Liver (tissue), 3 donors: ENCODE data around the gene ZNF446.

Experiments used
- JUND ChIP-seq, 2 donors: IDR thresholded peaks; 2 replicates each; pipeline ENCODE4 v1.6.1; 2016; ENCODE audit warnings: antibody characterized with exemption in 2 of 2
- RXRA ChIP-seq, 2 donors: IDR thresholded peaks; 2 replicates each; pipeline ENCODE4 v1.6.1; 2017 to 2018; ENCODE audit warnings: antibody characterized with exemption in 2 of 2, mild to moderate bottlenecking in 1 of 2
- YY1 ChIP-seq: IDR thresholded peaks from 2 replicates; pipeline ENCODE4 v1.6.1; 2016; ENCODE audit warnings: antibody characterized with exemption, mild to moderate bottlenecking
- TF ChIP-seq, protein P1 (sequence below): fragments of 150-350 bp; IDR thresholded peaks from 2 replicates; pipeline ENCODE4 v1.5.1; 2017; ENCODE audit warnings: improper control_type of control experiment, low read depth, low read length; ENCODE audit not compliant: missing input control
- TF ChIP-seq, protein P2 (sequence below): IDR thresholded peaks from 2 replicates; pipeline ENCODE4 v1.6.1; 2016; ENCODE audit warnings: antibody characterized with exemption
- donor health status: healthy.
- donor health status: healthy.

DNA sequence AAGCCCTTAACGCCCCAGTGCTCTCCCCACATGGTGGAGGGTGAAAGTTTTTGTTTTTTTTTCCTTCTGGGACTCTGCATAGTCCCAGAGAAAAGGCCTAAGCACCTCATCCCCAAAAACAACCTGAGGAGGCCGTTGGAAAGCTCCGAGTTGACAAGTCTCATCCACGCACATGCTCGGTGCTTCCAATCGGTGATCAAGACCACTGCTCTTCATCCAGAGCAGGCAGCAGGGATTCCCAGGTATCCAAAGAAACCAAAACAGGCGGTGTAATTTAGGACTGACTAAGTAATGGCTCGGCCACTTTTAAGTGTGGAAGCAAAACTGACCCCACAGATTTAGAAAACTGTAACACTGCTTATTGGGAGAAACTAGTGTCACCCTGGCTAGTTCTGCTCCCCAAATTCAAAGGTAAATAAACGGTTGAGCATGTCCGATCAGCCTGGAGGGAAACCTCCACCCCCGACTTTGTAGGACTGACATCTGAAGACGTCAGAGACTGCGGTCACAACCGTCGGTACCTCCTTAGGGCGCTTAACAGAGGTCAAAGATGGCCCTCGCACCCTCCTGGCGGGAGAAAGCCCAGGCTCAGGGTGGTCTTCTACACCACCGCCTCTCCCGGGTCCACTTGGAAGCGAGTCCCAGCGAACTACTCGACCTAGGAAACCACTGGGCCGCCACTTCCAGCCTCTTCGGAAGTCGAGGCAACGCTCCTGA is 997 bp upstream of the ZNF446 start:
- TF ChIP-seq, protein P1, sequence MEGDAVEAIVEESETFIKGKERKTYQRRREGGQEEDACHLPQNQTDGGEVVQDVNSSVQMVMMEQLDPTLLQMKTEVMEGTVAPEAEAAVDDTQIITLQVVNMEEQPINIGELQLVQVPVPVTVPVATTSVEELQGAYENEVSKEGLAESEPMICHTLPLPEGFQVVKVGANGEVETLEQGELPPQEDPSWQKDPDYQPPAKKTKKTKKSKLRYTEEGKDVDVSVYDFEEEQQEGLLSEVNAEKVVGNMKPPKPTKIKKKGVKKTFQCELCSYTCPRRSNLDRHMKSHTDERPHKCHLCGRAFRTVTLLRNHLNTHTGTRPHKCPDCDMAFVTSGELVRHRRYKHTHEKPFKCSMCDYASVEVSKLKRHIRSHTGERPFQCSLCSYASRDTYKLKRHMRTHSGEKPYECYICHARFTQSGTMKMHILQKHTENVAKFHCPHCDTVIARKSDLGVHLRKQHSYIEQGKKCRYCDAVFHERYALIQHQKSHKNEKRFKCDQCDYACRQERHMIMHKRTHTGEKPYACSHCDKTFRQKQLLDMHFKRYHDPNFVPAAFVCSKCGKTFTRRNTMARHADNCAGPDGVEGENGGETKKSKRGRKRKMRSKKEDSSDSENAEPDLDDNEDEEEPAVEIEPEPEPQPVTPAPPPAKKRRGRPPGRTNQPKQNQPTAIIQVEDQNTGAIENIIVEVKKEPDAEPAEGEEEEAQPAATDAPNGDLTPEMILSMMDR, result no peak
- TF ChIP-seq, protein P2, sequence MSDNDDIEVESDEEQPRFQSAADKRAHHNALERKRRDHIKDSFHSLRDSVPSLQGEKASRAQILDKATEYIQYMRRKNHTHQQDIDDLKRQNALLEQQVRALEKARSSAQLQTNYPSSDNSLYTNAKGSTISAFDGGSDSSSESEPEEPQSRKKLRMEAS, result no peak
- TF ChIP-seq RXRA (IDR thresholded peaks at IDR 0.05), result no peak
- TF ChIP-seq JUND (IDR thresholded peaks at IDR 0.05), result no peak
- TF ChIP-seq YY1, result no peak
